Stimulated activated CD8-positive, alpha-beta memory T cell treated with anti-CD3 and anti-CD28 coated beads, Interleukin-7, amount 100 ng/mL, for 48 hours (primary cell): ENCODE measurements around the gene CDCA5.

Source experiments
- DNase-seq, 2 donors: peaks; one replicate each; pipeline ENCODE4 v3.0.0-alpha.2; 2020; ENCODE audit warnings: low read depth in 1 of 2; ENCODE audit errors: extremely low read depth in 1 of 2

Gene CDCA5

DNA sequence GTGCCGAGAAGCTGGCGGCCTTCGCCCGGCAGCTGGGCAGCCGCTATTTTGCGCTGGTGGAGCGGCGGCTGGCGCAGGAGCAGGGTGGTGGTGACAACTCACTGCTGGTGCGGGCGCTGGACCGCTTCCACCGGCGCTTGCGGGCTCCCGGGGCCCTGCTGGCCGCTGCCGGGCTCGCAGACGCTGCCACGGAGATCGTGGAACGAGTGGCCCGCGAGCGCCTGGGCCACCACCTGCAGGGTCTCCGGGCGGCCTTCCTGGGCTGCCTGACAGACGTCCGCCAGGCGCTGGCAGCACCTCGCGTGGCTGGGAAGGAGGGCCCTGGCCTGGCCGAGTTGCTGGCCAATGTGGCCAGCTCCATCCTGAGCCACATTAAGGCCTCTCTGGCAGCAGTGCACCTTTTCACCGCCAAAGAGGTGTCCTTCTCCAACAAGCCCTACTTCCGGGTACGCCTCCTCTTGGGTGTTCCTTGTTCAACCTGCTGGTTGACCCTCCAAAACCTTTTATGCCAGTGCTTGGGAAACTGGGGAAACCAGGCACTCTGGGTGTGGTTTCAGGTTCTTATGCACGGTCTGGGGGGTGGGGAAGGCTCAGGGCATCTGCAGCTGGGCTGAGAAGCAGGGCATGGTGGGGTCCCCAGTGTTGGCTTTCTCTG, 24.8 kb upstream of the CDCA5 start:
- DNase-seq: no peak

DNA sequence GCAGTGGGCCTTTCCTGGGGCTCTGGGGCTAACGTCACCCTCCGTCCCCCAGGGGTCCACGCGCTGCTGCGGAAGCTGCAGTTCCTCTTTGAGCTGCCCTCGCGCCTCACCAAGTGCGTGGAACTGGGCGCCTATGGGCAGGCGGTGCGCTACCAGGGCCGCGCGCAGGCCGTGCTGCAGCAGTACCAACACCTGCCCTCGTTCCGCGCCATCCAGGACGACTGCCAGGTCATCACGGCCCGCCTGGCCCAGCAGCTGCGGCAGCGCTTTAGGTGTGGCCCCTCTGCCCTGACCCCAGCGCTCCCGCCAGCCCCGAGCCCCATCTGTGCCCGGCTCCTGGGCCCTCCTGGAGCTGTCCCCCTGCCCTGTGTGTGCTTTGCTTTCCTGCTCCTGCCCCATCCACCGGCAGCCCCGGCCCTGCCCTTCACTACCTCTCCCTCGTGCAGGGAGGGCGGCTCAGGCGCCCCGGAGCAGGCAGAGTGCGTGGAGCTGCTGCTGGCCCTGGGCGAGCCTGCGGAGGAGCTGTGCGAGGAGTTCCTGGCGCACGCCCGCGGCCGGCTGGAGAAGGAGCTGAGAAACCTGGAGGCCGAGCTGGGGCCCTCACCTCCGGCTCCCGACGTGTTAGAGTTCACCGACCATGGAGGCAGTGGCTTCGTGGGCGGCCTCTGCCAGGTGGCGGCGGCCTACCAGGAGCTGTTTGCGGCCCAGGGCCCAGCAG, 24.1 kb upstream of the CDCA5 start:
- DNase-seq: no peak

DNA sequence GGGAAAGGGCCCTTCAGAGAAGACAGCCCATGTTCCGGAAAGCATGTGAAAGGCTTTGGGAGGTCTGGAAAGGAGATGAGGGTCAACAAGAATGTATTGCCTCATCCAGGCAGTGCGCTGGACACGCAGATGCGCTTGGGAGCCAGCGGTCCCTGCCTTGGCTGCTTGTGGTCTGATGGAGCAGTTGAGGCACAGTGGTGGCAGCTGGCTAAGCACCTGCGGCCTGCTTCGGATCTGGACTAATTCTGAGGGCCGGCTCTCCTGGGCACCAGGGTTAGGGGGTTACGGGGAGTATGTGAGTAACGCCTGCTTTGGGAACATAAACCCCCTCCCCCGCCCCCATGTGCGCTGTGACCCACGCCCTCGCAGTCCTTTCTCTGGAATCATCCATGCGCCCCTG, 23.2 kb upstream of the CDCA5 start:
- no peak for DNase-seq

DNA sequence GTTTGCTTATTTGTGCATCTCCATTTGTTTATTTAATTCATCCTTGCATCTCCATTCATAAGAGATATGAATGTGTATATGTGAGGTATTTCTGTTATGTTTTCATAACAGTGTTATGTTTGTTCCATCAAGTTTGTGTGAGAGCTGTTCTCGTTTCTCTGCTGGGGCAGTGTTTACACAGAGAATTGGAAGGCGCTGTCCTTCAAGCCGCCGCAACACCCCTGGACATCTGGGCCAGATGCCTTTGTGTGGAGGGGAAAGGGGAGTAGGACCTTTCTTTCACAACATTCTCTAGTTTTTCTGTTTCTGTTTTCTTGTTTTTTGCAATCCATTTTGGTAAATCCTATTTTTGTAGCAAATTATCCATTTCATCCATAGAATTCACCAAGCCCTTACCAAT, 20.8 kb upstream of the CDCA5 start:
- no peak for DNase-seq

DNA sequence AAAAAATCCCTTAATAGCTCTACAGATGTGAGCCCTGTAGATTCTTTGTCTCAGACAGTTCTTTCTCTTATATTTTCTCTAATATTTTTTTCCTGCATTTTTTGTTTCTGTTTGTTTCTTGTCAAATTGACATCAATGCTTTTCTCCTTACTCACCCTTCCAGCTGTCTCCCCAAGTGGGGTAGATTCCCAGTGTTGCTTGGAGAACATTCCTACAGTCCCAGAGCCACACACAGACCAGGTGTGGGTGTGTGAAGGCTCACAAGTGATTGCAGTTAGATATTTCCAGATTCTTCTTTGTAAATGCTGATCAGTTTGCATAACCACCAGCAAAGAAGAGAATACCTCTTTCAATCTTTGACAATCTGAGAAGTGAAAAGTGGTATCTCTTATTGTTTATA, 19.6 kb upstream of the CDCA5 start:
- no peak for DNase-seq

DNA sequence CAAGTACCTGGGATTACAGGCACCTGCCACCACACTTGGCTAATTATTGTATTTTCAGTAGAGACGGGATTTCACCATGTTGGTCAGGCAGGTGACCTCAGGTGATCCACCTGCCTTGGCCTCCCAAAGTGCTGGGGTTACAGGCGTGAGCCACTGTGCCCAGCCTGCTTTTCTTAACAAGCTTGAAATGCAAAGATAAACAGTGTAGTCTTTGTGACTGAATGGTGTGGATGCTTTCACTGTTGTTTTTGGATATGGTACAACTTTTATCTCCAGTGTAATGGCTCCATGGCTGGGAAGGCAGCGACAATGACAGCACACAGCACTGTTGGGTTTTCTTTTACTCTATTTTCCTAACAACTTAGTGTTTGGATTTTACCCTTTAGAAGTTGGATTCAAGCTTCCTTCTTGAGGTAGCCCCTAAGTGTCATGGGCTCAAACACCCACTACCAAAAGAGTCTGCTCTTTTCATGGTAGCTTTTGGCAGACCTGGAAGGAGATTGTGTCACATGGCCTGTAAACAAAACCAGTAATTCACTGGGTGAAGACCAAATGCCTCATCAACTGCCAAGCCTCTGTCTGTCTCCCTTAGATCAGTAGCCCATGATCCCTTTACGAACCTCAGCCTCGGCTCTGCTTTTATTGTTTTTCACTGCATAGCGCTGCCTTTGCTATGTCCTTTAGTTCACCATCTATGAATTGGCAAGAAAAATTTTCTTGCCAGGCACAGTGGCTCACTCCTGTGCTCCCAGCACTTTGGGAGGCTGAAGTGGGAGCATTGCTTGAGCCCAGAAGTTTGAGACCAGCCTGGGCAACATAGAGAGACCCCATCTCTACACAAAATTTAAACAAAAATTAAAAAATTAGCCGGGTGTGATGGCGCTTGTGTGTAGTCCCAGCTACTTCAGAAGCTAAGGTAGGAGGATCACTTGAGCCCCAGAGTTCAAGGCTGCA, 18.6 kb upstream of the CDCA5 start:
- no peak for DNase-seq

DNA sequence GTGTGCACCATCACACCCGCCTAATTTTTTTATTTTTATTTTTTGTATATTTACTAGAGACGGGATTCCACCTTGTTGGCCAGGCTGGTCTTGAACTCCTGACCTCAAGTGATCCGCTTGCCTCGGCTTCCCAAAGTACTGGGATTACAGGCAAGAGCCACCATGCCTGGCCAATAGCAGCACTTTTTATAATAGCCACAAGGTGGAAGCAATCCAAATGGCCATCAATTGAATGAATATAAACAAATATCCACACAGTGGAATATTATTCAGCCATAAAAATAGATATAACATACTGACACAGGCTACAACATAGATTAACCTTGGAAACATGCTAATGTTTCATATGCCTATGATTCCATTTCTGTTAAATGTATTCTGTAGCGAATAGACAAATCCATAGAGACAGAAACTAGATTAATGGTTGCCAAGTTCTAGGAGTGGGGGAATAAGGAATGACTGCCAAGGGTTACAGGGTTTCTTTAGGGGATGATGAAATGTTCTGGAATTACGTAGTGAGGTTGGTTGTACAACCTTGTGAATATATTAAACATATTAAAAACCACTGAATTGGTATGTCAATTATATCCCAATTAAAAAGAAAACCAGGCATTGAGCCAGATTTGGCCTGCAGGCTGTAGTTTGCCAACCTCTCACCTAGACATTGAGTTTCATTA, 17.0 kb upstream of the CDCA5 start:
- no peak for DNase-seq

DNA sequence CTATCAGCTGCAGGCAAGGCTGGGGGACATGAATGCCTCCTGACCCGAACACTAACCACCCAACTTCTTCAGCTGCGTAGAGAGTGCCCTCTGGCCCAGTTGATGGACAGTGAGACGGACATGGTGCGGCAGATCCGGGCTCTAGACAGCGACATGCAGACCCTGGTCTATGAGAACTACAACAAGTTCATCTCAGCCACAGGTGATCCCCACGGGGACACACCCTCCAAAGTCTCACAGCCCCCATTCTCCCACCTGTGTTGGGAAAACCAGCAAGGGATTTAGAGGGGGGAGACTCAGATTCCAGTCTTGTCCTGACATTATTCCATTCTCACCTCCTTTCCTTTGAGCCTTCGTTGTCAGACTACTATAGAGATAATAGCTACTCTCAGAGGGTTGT, 13.1 kb upstream of the CDCA5 start:
- no peak for DNase-seq

DNA sequence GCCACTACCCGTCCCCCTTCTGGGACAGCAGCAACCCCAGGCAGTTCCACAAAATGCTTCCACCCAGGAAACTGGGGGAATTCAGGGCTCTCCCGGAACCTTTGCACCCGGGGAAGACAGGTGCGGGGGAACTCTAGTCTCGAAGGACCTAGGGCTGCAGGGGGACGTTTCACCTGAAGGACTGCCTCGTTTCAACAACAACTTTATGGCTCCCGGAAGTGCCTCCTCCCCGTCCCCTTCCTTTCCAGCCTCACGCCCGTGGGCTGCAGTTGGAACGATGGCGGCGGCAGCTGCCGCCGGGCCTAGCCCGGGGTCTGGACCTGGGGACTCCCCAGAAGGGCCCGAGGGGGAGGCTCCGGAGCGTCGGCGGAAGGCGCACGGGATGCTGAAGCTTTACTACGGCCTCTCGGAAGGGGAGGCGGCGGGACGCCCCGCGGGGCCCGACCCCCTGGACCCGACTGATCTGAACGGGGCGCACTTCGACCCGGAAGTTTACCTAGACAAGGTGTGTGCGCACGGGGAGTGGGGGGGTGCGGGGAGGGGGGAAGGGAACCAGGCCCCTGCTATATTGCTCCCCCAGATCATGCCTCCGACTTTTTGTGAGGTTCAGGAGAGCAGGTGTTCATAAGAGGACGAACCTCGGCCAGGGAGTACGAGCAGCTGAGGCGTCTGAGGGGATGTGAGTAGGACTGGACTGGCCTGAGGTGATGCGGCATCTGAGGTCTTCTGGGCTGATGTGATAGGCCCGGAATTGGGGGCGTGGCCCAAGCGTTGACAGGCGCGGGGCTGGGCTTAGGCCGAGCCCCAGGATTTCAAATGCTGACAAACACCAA, 12.3 kb upstream of the CDCA5 start, which contains the start of gene VPS51:
Gene VPS51, plus strand, starts transcription at position 241 of the 833 bp plus-strand sequence. Its CDS starts 37 bp downstream, at position 278.
- DNase-seq: peak; percentile 61 to 80

DNA sequence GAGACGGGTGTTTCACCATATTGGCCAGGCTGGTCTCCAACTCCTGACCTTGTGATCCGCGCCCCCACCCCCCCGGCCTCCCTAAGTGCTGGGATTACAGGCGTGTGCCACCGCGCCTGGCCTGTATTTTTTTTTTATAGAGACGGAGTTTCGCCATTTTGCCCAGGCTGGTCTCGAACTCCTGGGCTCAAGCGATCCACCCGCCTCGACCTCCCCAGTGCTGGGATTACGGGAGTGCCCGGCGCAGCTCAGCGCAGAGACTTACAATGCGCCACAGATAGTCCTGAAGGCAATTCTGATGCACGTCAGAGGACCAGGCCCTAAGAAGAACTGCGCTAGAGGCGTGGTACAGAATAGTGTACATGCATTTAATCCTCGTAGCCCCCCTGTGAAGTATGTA, 11.6 kb upstream of the CDCA5 start:
- DNase-seq: no peak

DNA sequence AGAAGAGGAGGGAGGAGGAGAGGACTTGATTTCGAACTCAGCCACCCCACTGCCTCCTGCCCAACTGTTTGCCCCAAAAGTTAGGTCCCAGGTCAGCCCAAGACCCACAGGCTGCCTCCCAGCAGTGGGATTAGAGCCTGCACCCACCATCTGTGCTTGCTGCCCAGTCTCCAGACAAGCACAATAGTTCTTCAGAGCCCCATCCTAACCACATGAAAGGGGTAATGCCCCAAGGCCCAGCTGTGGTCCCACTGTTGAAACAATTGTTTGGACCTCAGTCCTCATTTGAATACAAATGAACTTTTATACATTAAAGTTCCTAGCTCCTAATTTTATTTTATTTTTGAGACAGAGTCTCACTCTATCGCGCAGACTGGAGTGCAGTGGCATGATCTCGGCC, 6.8 kb upstream of the CDCA5 start:
- no peak for DNase-seq

DNA sequence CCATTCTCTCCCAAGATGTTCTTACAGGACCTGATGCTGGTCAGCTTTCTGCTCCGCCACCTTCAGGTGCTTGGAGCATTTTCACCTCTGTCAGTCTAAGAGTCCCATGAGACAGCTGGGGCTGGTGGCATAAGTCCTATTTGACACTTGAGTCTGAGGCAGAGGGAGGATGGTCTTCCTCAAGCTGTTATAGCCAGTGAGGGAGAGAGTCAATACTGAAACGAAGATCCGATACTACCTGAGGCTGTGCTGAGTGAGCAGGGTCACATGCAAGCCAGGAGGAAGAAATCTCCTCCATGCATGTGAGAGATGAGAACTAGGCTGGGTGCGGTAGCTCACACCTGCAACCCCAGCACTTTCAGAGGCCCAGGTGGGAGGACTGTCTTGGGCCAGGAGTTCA, 5.8 kb upstream of the CDCA5 start:
- no peak for DNase-seq

DNA sequence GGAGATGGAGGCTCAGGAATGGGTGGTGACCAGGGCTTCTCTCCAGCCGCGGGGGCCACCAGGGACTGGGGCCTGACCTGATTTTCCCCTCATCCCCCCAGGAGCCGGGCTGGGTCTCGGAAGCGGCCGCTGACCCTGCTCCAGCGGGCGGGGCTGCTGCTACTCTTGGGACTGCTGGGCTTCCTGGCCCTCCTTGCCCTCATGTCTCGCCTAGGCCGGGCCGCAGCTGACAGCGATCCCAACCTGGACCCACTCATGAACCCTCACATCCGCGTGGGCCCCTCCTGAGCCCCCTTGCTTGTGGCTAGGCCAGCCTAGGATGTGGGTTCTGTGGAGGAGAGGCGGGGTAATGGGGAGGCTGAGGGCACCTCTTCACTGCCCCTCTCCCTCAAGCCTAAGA, 4.0 kb upstream of the CDCA5 start:
- no peak for DNase-seq

DNA sequence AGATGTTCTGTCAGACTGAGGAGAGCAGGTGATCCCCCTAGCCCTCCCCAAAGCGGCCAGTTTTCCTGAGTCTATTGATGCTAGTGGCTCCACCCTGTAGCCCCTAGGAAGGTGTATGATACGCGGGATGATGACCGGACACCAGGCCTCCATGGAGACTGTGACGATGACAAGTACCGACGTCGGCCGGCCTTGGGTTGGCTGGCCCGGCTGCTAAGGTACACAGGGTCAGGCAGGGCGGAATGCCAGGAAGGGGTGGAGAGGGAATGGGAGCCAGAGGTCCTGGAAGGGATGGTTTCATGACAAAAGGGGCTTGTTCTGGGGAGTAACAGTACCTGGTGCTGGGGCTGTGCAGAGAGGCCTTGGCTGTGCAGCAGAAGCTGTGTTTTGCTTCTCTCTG, 3.4 kb upstream of the CDCA5 start:
- no peak for DNase-seq

DNA sequence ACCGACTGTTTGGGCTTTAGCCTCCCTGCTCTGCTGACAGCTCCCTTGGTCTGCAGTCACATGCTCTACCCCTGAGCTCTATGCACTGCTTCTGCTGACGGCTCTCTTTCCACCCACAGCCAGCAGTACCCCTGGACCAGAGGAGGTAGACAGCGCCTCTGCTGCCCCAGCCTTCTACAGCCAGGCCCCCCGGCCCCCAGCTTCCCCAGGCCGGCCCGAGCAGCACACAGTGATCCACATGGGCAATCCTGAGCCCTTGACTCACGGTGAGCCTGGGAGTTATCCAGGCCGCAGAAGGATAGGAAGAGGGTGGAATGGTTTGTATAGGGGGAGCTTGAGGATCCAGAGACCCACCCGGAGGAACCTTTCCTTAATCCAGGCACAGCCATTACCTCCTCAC, 3.0 kb upstream of the CDCA5 start:
- no peak for DNase-seq

DNA sequence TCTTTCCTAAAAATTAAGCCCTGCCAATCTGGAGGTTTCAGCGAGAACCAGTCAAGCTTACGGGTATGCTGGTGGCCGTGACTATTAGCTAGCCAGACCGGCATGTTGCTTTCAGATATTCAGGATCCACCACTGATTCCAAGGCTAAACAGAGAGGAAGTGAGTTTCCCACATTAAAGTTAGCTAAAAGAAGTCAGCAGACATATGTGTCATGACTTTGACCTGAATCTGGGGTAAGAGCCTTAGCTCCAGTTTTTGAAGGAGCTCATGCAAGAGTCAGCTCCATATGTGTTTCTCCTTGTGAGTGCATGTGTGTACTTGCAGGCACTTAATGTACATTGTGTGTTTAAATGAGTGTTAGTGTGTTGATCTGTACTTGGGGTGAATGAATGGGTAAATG, 1.6 kb upstream of the CDCA5 start:
- no peak for DNase-seq

DNA sequence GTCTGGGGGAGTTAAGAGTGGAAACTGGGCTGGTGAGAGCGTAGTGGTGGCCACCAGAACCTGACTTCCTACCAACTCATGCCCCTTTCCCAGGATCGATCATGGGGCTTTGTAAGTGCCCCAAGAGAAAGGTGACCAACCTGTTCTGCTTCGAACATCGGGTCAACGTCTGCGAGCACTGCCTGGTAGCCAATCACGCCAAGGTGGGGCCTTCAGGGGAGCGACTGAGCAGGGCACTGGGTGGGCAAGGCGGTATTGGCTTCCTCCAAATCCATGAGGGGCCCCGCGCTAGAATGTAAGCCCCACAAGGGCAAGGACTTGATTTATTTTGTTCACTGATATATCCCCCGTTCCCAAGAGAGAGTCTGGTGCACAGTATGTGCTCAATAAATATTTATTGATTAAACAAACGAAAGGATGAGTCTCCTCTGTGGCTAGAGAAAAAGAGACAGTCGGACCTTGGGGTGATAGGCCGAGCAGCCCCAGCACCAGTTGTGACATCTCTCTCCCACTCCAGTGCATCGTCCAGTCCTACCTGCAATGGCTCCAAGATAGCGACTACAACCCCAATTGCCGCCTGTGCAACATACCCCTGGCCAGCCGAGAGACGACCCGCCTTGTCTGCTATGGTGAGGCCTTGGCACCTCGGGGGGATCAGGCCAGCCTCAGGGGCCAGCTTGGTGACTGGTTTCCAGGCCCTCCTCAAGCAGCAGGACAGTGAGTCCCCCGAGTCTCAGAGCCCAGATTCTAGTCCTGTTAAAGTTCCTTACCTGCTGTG, 947 bp upstream of the CDCA5 start:
- no peak for DNase-seq

DNA sequence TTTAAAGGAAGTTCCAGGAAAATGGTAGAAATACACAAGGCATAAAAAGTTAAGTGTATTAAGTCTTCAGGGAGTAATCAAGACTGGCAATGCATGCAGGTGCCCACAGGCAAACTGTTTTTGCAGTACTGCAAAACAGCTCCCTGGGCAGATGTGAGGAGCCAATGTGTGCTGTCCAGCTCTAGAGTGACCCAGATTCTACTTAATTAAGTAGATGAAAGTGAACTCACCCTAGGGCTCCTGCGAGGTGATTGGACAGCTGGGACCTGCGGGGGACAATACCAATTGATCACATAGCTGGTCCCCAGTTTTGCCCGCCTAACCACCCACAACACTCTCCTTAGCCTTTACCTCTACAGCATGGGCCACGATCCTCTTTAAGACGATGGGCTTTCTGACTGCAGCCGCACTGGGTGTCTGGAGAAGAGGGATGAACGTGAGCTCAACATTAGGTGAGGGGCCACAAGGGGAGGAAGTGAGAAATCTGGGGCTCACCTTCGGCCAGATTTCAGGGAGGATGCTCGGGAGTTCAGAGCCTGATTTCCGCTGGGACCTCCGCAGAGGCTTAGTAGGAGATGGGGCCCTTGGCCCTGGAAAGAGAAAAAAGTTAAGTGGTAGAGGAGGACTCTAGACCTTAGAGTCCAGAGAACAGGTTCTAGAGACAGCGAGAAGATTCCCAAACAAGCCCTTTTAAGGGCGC, 556 bp downstream of the CDCA5 start:
- no peak for DNase-seq
